Endodermal cell (in vitro differentiated cells): Measurements from ENCODE around the gene PGC. TPM values are rescaled to one million over a fixed set of nuclear protein-coding genes. Genes with fewer than 3 reads are reported as not detected.
A peak's percentile ranks its signal among the peaks of the same experiment; 100 is the strongest.

Source experiments
- DNase-seq: peaks from one replicate; pipeline ENCODE4 v3.0.0-alpha.2; 2017
- H3K27ac ChIP-seq: 2 replicates; pipeline ENCODE4 v1.5.1; 2013; ENCODE audit warnings: mild to moderate bottlenecking, low read depth, low read length, moderate library complexity
- H3K27me3 ChIP-seq: 2 replicates; pipeline ENCODE4 v1.6.1; 2013; ENCODE audit warnings: mild to moderate bottlenecking, low read length, moderate library complexity; ENCODE audit not compliant: insufficient read depth, control insufficient read depth, poor library complexity, severe bottlenecking
- H3K36me3 ChIP-seq: 2 replicates; pipeline ENCODE4 v1.7.0; 2013; ENCODE audit warnings: mild to moderate bottlenecking, low read length, moderate library complexity; ENCODE audit not compliant: control insufficient read depth, insufficient read depth
- H3K4me1 ChIP-seq: one replicate; pipeline ENCODE4 v1.7.0; 2013; ENCODE audit warnings: low read length; ENCODE audit not compliant: control insufficient read depth, insufficient read depth
- H3K4me3 ChIP-seq: 2 replicates; pipeline ENCODE4 v1.5.1; 2013; ENCODE audit warnings: mild to moderate bottlenecking, low read length, moderate library complexity
- H3K9ac ChIP-seq: 2 replicates; pipeline ENCODE4 v1.6.1; 2013; ENCODE audit warnings: mild to moderate bottlenecking, low read length, moderate library complexity; ENCODE audit not compliant: poor library complexity, severe bottlenecking; ENCODE audit errors: extremely low read depth
- H3K9me3 ChIP-seq: 2 replicates; pipeline ENCODE4 v1.6.1; 2013; ENCODE audit warnings: mild to moderate bottlenecking, low read length, moderate library complexity; ENCODE audit not compliant: control insufficient read depth
- H3K27ac Mint-ChIP-seq: 2 replicates; pipeline ENCODE4 v1.8.0; 2020; ENCODE audit warnings: mixed read lengths
- H3K27me3 Mint-ChIP-seq: 2 replicates; pipeline ENCODE4 v1.8.0; 2021; ENCODE audit warnings: mild to moderate bottlenecking, mixed read lengths; ENCODE audit not compliant: insufficient read depth
- H3K36me3 Mint-ChIP-seq: 2 replicates; pipeline ENCODE4 v1.8.0; 2020; ENCODE audit warnings: low read depth, mixed read lengths
- H3K4me1 Mint-ChIP-seq: 2 replicates; pipeline ENCODE4 v1.8.0; 2020; ENCODE audit warnings: mixed read lengths
- H3K4me3 Mint-ChIP-seq: 2 replicates; pipeline ENCODE4 v1.8.0; 2020; ENCODE audit warnings: mild to moderate bottlenecking, moderate library complexity, mixed read lengths
- H3K9me3 Mint-ChIP-seq: 2 replicates; pipeline ENCODE4 v1.8.0; 2020; ENCODE audit warnings: mild to moderate bottlenecking, mixed read lengths
- WGBS, 2 experiments: methylation state at CpG; one replicate each; pipeline versions ENCODE4 v1.1.5 to v1.1.7; 2013; ENCODE audit warnings: missing lambda C conversion rate in 2 of 2, mixed read lengths in 1 of 2; ENCODE audit not compliant: insufficient coverage in 1 of 2, insufficient read length in 1 of 2; 5-methylcytosine and 5-hydroxymethylcytosine counted together
- total RNA-seq, 2 donors: library from RNA; stranded (reverse); fragmentation: NEBNext Ultra II Directional in 1 of 2; extraction: Animal tissue kit (Norgen Biotek cat#: 25700) in 1 of 2; gene quantifications; 2 replicates in 1 of 2; 3 replicates in 1 of 2; pipeline ENCODE4 v1.2.1, GENCODE V29; 2021
- TF ChIP-seq, protein P1 (sequence below): fragments of 200-600 bp; sonication (generic); conservative IDR thresholded peaks from 2 replicates; pipeline ENCODE4 v1.5.0; 2021; ENCODE audit warnings: antibody characterized with exemption, mild to moderate bottlenecking

Gene PGC
- total RNA-seq, 2 donors from 2014 or later = not detected

DNA sequence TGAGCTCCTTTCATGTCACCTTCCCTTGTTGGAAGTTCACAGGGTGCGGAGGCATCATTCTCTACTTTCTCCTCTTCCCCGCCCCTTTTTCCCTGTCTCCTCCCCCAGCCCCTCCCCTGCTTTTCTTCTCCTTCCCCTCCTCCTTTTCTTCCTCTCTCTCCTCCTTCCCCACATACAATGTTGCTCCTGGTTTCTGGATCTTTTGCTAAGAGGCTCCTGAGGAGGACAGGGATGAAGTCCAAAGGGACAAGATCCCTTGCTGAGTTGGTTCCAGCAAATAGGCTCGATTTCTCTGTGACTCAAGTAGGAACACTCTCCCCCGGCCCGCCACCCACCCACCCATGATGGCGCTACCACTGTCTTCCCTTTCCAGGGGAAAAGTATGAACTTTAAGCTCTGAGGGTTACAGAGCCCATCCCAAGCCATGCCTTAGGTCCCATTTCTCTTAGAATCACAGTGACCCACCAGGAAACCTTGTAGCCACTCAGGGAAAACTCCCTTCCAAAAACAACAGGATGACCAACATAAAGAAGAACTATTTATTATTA is 10.9 kb downstream of the PGC start:
- no peaks in the 10 kb centered on the region for H3K9me3 ChIP-seq
- peaks cover 12% of the 10 kb centered on the region for H3K4me1 Mint-ChIP-seq
- peaks cover 3% of the 10 kb centered on the region for H3K4me1 ChIP-seq
- H3K4me3 ChIP-seq = no peak overlapping the region
- no peaks in the 10 kb centered on the region for H3K36me3 Mint-ChIP-seq
- no peak overlapping the region for H3K27ac ChIP-seq
- H3K9ac ChIP-seq = no peak overlapping the region
- no peaks in the 10 kb centered on the region for H3K9me3 Mint-ChIP-seq
- H3K36me3 ChIP-seq = no peaks in the 10 kb centered on the region
- no peak overlapping the region for H3K4me3 Mint-ChIP-seq
- no peak overlapping the region for H3K27ac Mint-ChIP-seq
- TF ChIP-seq, protein P1, sequence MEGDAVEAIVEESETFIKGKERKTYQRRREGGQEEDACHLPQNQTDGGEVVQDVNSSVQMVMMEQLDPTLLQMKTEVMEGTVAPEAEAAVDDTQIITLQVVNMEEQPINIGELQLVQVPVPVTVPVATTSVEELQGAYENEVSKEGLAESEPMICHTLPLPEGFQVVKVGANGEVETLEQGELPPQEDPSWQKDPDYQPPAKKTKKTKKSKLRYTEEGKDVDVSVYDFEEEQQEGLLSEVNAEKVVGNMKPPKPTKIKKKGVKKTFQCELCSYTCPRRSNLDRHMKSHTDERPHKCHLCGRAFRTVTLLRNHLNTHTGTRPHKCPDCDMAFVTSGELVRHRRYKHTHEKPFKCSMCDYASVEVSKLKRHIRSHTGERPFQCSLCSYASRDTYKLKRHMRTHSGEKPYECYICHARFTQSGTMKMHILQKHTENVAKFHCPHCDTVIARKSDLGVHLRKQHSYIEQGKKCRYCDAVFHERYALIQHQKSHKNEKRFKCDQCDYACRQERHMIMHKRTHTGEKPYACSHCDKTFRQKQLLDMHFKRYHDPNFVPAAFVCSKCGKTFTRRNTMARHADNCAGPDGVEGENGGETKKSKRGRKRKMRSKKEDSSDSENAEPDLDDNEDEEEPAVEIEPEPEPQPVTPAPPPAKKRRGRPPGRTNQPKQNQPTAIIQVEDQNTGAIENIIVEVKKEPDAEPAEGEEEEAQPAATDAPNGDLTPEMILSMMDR = no peak
- DNase-seq = no peak
- peaks cover 17% of the 10 kb centered on the region for H3K27me3 ChIP-seq
- peaks cover 19% of the 10 kb centered on the region for H3K27me3 Mint-ChIP-seq
- whole genome bisulfite sequencing, 2 experiments = 78 to 87% methylated on average over 2 to 6 of the region's 6 CpGs

DNA sequence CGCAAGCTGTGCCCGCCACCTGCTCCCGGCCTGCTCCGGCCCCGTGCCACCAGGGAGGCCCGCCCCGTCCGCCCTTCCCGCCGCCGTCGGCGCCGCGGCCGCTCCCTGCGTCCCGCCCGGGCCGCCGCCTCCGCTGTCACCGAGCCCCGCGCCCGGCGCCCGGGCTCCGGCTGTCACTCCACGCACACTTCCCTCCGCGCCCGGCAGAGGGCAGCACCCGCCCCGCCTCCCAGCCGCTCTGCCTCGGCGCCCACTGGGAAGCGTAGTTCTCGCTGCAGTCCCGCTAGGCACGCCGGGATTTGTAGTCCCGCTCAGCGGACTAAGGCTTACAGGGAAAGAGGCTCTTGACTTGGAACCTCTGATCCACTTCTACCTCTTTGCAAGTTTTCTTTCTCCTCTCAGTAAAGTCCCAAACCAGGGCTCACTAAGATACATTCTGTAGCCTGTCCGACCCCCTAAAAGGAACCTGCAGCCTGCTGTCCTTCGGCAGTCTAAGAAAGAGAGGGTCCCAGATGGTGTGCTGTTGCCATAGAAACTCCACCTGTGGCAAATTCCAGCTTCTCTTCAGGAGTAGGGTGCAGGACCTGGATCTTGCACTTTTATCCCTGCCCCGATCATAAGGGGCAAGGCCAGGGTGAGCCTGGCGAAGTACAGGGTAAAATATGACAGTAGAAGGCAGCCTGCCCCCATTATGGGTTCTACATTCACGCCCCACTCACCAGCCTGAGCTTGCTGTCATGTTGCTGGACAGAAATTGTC is 11.6 kb downstream of the PGC start, which contains the start of gene TFEB:
Gene TFEB (minus strand): TSS at position 182 of the 759 bp plus-strand sequence. CDS start 44,395 bp downstream, outside the sequence.
- Mint-ChIP-seq H3K36me3 (no peaks in the 10 kb centered on the region), H3K27ac (peak within 1 kb of the TSS; percentile 70), H3K27me3 (peaks cover 20% of the 10 kb centered on the region), H3K9me3 (no peaks in the 10 kb centered on the region), H3K4me1 (peaks cover 12% of the 10 kb centered on the region), H3K4me3 (peak within 1 kb of the TSS; percentile 63)
- peaks cover 17% of the 10 kb centered on the region for H3K27me3 ChIP-seq
- H3K9me3 ChIP-seq = no peaks in the 10 kb centered on the region
- H3K27ac ChIP-seq = no peak within 1 kb of the TSS
- 8 to 13% methylated on average over 21 to 50 of the region's 50 CpGs for WGBS, 2 experiments
- H3K36me3 ChIP-seq = no peaks in the 10 kb centered on the region
- TF ChIP-seq, protein P1 = peak; percentile 91
- no peak within 1 kb of the TSS for H3K9ac ChIP-seq
- H3K4me1 ChIP-seq = peaks cover 3% of the 10 kb centered on the region
- H3K4me3 ChIP-seq = peak within 1 kb of the TSS; percentile 56
- DNase-seq = peak; percentile 98

DNA sequence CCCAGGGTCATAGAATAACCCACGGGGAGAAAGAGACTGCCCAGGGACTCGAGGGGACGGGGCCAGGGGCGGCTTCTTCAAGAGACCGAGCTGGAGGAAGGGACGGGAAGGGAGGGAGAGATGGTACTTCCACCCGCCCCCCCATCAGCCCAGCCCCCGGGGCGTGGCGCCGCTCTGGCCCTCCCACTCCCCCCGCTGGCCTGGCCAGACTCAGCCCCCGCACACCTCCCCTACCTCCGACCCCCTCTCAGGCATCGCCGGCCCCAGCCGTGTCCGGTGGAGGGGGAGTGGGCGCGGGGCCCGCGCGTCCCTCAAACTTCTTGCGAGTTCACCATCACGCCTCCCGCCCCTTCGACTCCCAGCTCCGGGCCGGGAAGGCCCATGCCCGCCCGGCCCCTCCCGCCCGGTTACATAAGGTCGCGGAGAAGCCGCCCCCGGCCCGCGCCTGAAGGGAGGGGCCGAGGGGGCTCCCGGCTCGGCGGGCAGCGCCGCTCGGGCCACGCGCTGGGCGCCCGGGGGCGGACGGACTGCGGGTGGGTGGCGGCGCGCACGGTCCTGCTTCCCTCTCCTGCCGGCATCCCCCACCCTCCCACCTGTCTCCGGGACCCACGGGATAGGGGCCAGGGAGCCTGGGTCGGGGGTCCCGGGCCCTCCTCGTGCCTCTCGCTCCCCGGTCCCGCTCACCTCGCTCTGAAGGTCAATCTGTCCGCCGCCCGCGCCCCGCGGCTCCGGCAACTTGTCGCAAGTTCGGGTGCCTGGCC is 12.4 kb downstream of the PGC start:
- Mint-ChIP-seq H3K9me3 (no peaks in the 10 kb centered on the region), H3K27me3 (peaks cover 23% of the 10 kb centered on the region), H3K36me3 (no peaks in the 10 kb centered on the region), H3K27ac (no peak overlapping the region), H3K4me3 (peak overlapping the region; percentile 63), H3K4me1 (peaks cover 12% of the 10 kb centered on the region)
- Histone ChIP-seq H3K36me3 (no peaks in the 10 kb centered on the region), H3K9ac (no peak overlapping the region), H3K27ac (no peak overlapping the region), H3K27me3 (peaks cover 17% of the 10 kb centered on the region), H3K4me1 (peaks cover 3% of the 10 kb centered on the region), H3K4me3 (peak overlapping the region; percentile 56), H3K9me3 (no peaks in the 10 kb centered on the region)
- TF ChIP-seq, protein P1 = no peak
- DNase-seq = peak; percentile 82
- 0 to 1% methylated on average over 15 to 72 of the region's 76 CpGs for WGBS, 2 experiments
